Measurements from ENCODE around the gene MRPL40. TPM values are rescaled to one million over a fixed set of nuclear protein-coding genes. Genes with fewer than 3 reads are reported as not detected.
A peak's percentile ranks its signal among the peaks of the same experiment; 100 is the strongest.

The MRPL40 gene
- total and polyA plus RNA-seq, 2 of the 13 experiments (the other 11 are each of a cell fraction or from before 2014, with no cell fraction given) = 42.7 to 79.7 TPM

GRCh38 chr22:19405133-19405532 lies 27.2 kb upstream of the MRPL40 start:
- H3K27ac ChIP-seq (ENCODE audit: extremely low read length, insufficient read depth, low read length) = no peak overlapping the region
- no TSS peak for BruUV-seq (replicated peaks)
- POLR2A ChIA-PET = no interaction called here
- in situ Hi-C loops (cut with HindIII; ENCODE audit: extremely low pct_ligation_motif_present, low pct_unique_long_range_greater_than_20kb) = no loop called here
- 79% methylated on average over 4 of the region's 4 CpGs for WGBS (ENCODE audit: low lambda C conversion rate)
- H2AFZ ChIP-seq (ENCODE audit: low read length) = no peak overlapping the region
- TF ChIP-seq CSRNP1 (CRISPR knock-in tag; IDR thresholded peaks at IDR 0.05) = no peak
- 0 out of 2 replicates have a peak, but pooled peaks have one; percentile 11 for TF ChIP-seq BCL6 (CRISPR knock-in tag; IDR thresholded peaks at IDR 0.05)
- peak; percentile 44; the same call in 1 of the 2 replicates for TF ChIP-seq ZBTB33 (CRISPR knock-in tag; IDR thresholded peaks at IDR 0.05)
- H3K4me1 ChIP-seq (ENCODE audit: insufficient read depth, low read length) = peaks cover 11% of the 10 kb centered on the region
- H3K36me3 ChIP-seq (replicated peaks in 1 of 2; ENCODE audit: control insufficient read depth in 1 of 2, insufficient read depth in 2 of 2, low read length in 2 of 2) = peaks cover 31 to 75% of the 10 kb centered on the region in 2 experiments; a peak in 4 of 5 replicates
- FAIRE-seq (no peak), DNase-seq (ENCODE audit: low spot score) (peak; percentile 20), ATAC-seq (peak; percentile 37; the same call in 2 of the 3 replicates)
- H3K79me2 ChIP-seq (ENCODE audit: insufficient read depth, low read length) = peaks cover 3% of the 10 kb centered on the region
- CTCF ChIA-PET (ENCODE audit: low intra/inter-chr PET ratio, low total read pairs) = no interaction called here
- no peak overlapping the region for H3K4me3 ChIP-seq (replicated peaks in 1 of 3; ENCODE audit: insufficient read depth in 1 of 3, low read depth in 2 of 3, low read length in 3 of 3)
- no peaks in the 10 kb centered on the region for H4K20me1 ChIP-seq (ENCODE audit: insufficient read depth, low read length)
- no peaks in the 10 kb centered on the region for H3K27me3 ChIP-seq (ENCODE audit: control insufficient read depth in 1 of 2, insufficient read depth in 2 of 2, low read length in 2 of 2)
- H3K9ac ChIP-seq (ENCODE audit: insufficient read depth, low read depth, low read length) = no peak overlapping the region
- H3K9me3 ChIP-seq (ENCODE audit: low read length) = no peaks in the 10 kb centered on the region
- intact Hi-C loops (cut with micrococcal nuclease; ENCODE audit: unreplicated experiment) = no loop called here
- no peak overlapping the region for H3K4me2 ChIP-seq (ENCODE audit: low read depth, low read length)

GRCh38 chr22:19405652-19406051 lies 26.7 kb upstream of the MRPL40 start:
- peak; percentile 36; the same call in 1 of the 3 replicates for ATAC-seq
- in situ Hi-C loops (cut with HindIII; ENCODE audit: extremely low pct_ligation_motif_present, low pct_unique_long_range_greater_than_20kb) = no loop called here
- TF ChIP-seq XBP1 (CRISPR knock-in tag; IDR thresholded peaks at IDR 0.05) (no peak), ZNF343 (CRISPR knock-in tag; IDR thresholded peaks at IDR 0.05) (no peak), MED8 (CRISPR knock-in tag; IDR thresholded peaks at IDR 0.05; ENCODE audit: insufficient replicate concordance) (no peak), TIGD3 (CRISPR knock-in tag; IDR thresholded peaks at IDR 0.05; ENCODE audit: borderline replicate concordance) (no peak), KLF13 (CRISPR knock-in tag; IDR thresholded peaks at IDR 0.05) (no peak), FOXO1 (CRISPR knock-in tag; IDR thresholded peaks at IDR 0.05) (no peak), PBX3 (CRISPR knock-in tag; IDR thresholded peaks at IDR 0.05; ENCODE audit: borderline replicate concordance) (no peak)

More at GRCh38 chr22:19405652-19406051, 26.7 kb upstream of the MRPL40 start:
- 97% methylated on average over 3 of the region's 8 CpGs for WGBS (ENCODE audit: low lambda C conversion rate)
- CTCF ChIA-PET (ENCODE audit: low intra/inter-chr PET ratio, low total read pairs) = no interaction called here
- peaks cover 7% of the 10 kb centered on the region for H3K79me2 ChIP-seq (ENCODE audit: insufficient read depth, low read length)
- H2AFZ ChIP-seq (ENCODE audit: low read length) = no peak overlapping the region
- peaks cover 32 to 80% of the 10 kb centered on the region in 2 experiments; a peak in 4 of 5 replicates for H3K36me3 ChIP-seq (replicated peaks in 1 of 2; ENCODE audit: control insufficient read depth in 1 of 2, insufficient read depth in 2 of 2, low read length in 2 of 2)
- no peaks in the 10 kb centered on the region for H3K27me3 ChIP-seq (ENCODE audit: control insufficient read depth in 1 of 2, insufficient read depth in 2 of 2, low read length in 2 of 2)
- FAIRE-seq = no peak
- intact Hi-C loops (cut with micrococcal nuclease; ENCODE audit: unreplicated experiment) = no loop called here
- no peaks in the 10 kb centered on the region for H4K20me1 ChIP-seq (ENCODE audit: insufficient read depth, low read length)
- H3K4me3 ChIP-seq (replicated peaks in 1 of 3; ENCODE audit: insufficient read depth in 1 of 3, low read depth in 2 of 3, low read length in 3 of 3) = no peak overlapping the region
- H3K9ac ChIP-seq (ENCODE audit: insufficient read depth, low read depth, low read length) = no peak overlapping the region
- POLR2A ChIA-PET = no interaction called here
- H3K9me3 ChIP-seq (ENCODE audit: low read length) = no peaks in the 10 kb centered on the region
- H3K4me1 ChIP-seq (ENCODE audit: insufficient read depth, low read length) = peaks cover 11% of the 10 kb centered on the region
- BruUV-seq (replicated peaks) = no TSS peak
- no peak for DNase-seq (ENCODE audit: low spot score)
- H3K4me2 ChIP-seq (ENCODE audit: low read depth, low read length) = no peak overlapping the region
- no peak overlapping the region for H3K27ac ChIP-seq (ENCODE audit: extremely low read length, insufficient read depth, low read length)
